Measurements from ENCODE around the gene SLC9B2. TPM values are rescaled to one million over a fixed set of nuclear protein-coding genes. Genes with fewer than 3 reads are reported as not detected.

Gene SLC9B2
- polyA plus RNA-seq, 6 donors from 2014 or later, result 10.2 to 26.3 (median 16.5) TPM

GRCh38 chr4:103060453-103061148, 16.0 kb downstream of the SLC9B2 start:
- Mint-ChIP-seq H3K4me3 (no peak overlapping the region), H3K27ac (no peak overlapping the region), H3K27me3 (no peaks in the 10 kb centered on the region), H3K9me3 (peaks cover 0 to 2% (median 0%) of the 10 kb centered on the region in 7 donors), H3K4me1 (no peaks in the 10 kb centered on the region), H3K36me3 (peaks cover 0 to 4% of the 10 kb centered on the region in 2 donors)
- DNase-seq (no peak), ATAC-seq (ENCODE audit: low read depth in 2 of 2) (no peak)

GRCh38 chr4:103054030-103054429, 22.5 kb downstream of the SLC9B2 start:
- H3K27me3 Mint-ChIP-seq, result no peaks in the 10 kb centered on the region
- ATAC-seq (ENCODE audit: low read depth in 2 of 2) (no peak), DNase-seq (no peak)
- no peaks in the 10 kb centered on the region for H3K4me1 Mint-ChIP-seq
- no peak overlapping the region for H3K27ac Mint-ChIP-seq
- peaks cover 0 to 2% of the 10 kb centered on the region in 2 donors for H3K36me3 Mint-ChIP-seq
- H3K9me3 Mint-ChIP-seq, result peaks cover 0 to 2% (median 0%) of the 10 kb centered on the region in 7 donors
- no peak overlapping the region for H3K4me3 Mint-ChIP-seq

DNA sequence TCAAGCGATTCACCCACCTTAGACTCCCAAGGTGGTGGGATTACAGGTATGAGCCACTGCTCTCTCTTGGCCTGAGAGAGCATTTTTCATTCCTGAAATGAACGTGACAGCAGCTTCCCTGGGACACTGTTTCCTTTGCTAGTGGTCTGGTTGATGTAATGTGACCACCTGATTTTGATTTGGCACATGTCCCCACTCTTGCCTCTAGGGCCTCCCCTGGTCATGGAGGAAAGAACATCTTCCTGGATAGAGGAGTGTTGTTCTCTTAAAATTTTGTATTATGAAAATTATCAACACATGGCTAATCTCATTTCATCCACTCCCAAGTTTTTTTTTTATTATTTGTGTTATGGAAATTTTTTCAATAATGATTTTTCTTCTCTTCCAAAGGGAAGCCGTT, 23.8 kb downstream of the SLC9B2 start:
- Mint-ChIP-seq H3K4me1 (no peaks in the 10 kb centered on the region), H3K27ac (peak overlapping the region in 1 of 6 donors; percentile 53), H3K36me3 (peaks cover 0 to 13% of the 10 kb centered on the region in 2 donors), H3K27me3 (no peaks in the 10 kb centered on the region), H3K4me3 (no peak overlapping the region), H3K9me3 (peaks cover 0 to 2% (median 0%) of the 10 kb centered on the region in 7 donors)
- DNase-seq (no peak), ATAC-seq (ENCODE audit: low read depth in 2 of 2) (no peak)

- no peaks in the 10 kb centered on the region for H3K27me3 Mint-ChIP-seq
- H3K4me1 Mint-ChIP-seq, result no peaks in the 10 kb centered on the region
- H3K27ac Mint-ChIP-seq, result no peak overlapping the region
- H3K36me3 Mint-ChIP-seq, result peaks cover 0 to 13% of the 10 kb centered on the region in 2 donors
- peaks cover 0 to 2% (median 0%) of the 10 kb centered on the region in 7 donors for H3K9me3 Mint-ChIP-seq
- ATAC-seq (ENCODE audit: low read depth in 2 of 2) (no peak), DNase-seq (no peak)
- no peak overlapping the region for H3K4me3 Mint-ChIP-seq
These were observed 24.4 kb downstream of the SLC9B2 start for GRCh38 chr4:103052145-103052544.

- H3K9me3 Mint-ChIP-seq, result peaks cover 0 to under 1% (median 0%) of the 10 kb centered on the region in 7 donors
- no peaks in the 10 kb centered on the region for H3K27me3 Mint-ChIP-seq
- no peak for DNase-seq
- peaks cover 0 to 13% of the 10 kb centered on the region in 2 donors for H3K36me3 Mint-ChIP-seq
- H3K4me3 Mint-ChIP-seq, result no peak overlapping the region
- peak overlapping the region in 4 of 6 donors; percentile 0 to 70 (median 14) for H3K27ac Mint-ChIP-seq
- ATAC-seq (ENCODE audit: low read depth in 2 of 2), result no peak
- peaks cover 0 to 9% (median 7%) of the 10 kb centered on the region in 3 donors for H3K4me1 Mint-ChIP-seq
These were observed 25.7 kb downstream of the SLC9B2 start for GRCh38 chr4:103050736-103051436.

GRCh38 chr4:103046416-103047290, 29.9 kb downstream of the SLC9B2 start:
- H3K9me3 Mint-ChIP-seq, result no peaks in the 10 kb centered on the region
- ATAC-seq (ENCODE audit: low read depth in 2 of 2), result peak; percentile 95 to 99
- H3K27ac Mint-ChIP-seq, result peak overlapping the region in 1 of 6 donors; percentile 80
- H3K4me3 Mint-ChIP-seq, result peak overlapping the region in 3 of 8 donors; percentile 21 to 71 (median 60)
- DNase-seq, result peak; percentile 48
- H3K27me3 Mint-ChIP-seq, result no peaks in the 10 kb centered on the region
- peaks cover 0 to 26% of the 10 kb centered on the region in 2 donors for H3K36me3 Mint-ChIP-seq
- peaks cover 0 to 11% (median 7%) of the 10 kb centered on the region in 3 donors for H3K4me1 Mint-ChIP-seq

- DNase-seq, result no peak
- Mint-ChIP-seq H3K27ac (no peak overlapping the region), H3K9me3 (no peaks in the 10 kb centered on the region), H3K4me1 (peaks cover 0 to 11% (median 7%) of the 10 kb centered on the region in 3 donors), H3K27me3 (no peaks in the 10 kb centered on the region), H3K4me3 (no peak overlapping the region), H3K36me3 (peaks cover 0 to 25% of the 10 kb centered on the region in 2 donors)
- ATAC-seq (ENCODE audit: low read depth in 2 of 2), result no peak
These were observed 32.4 kb downstream of the SLC9B2 start for GRCh38 chr4:103044183-103044582.

DNA sequence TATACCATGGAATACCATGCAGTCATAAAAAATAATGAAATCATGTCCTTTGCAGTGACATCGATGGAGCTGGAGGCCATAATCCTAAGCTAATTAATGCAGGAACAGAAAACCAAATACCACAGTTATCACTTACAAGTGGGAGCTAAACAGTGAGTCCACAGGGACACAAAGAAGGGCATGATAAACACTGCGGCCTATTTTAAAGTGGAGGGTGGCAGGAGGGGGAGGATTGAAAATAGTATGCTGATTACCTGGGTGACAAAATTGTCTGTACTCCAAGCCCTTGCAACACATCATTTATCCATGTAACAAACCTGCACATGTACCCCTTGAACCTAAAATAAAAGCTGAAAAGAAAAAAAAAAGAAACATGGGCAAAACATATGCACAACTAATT, 40.4 kb downstream of the SLC9B2 start:
- ATAC-seq (ENCODE audit: low read depth in 2 of 2) (no peak), DNase-seq (no peak)
- Mint-ChIP-seq H3K27me3 (no peaks in the 10 kb centered on the region), H3K36me3 (peaks cover 0 to 12% of the 10 kb centered on the region in 2 donors), H3K9me3 (peaks cover 0 to 7% (median 0%) of the 10 kb centered on the region in 7 donors), H3K4me3 (no peak overlapping the region), H3K27ac (no peak overlapping the region), H3K4me1 (no peaks in the 10 kb centered on the region)

GRCh38 chr4:103032574-103032973, 44.0 kb downstream of the SLC9B2 start:
- H3K27me3 Mint-ChIP-seq, result no peaks in the 10 kb centered on the region
- no peak overlapping the region for H3K4me3 Mint-ChIP-seq
- DNase-seq (no peak), ATAC-seq (ENCODE audit: low read depth in 2 of 2) (peak in 1 of 2 donors; percentile 53)
- peaks cover 0 to 7% (median 0%) of the 10 kb centered on the region in 7 donors for H3K9me3 Mint-ChIP-seq
- H3K27ac Mint-ChIP-seq, result peak overlapping the region in 1 of 6 donors; percentile 26
- no peaks in the 10 kb centered on the region for H3K4me1 Mint-ChIP-seq
- H3K36me3 Mint-ChIP-seq, result peaks cover 11 to 17% of the 10 kb centered on the region in 2 donors

GRCh38 chr4:103030791-103031190, 45.8 kb downstream of the SLC9B2 start:
- H3K9me3 Mint-ChIP-seq, result peaks cover 0 to 6% (median 0%) of the 10 kb centered on the region in 7 donors
- H3K4me1 Mint-ChIP-seq, result no peaks in the 10 kb centered on the region
- H3K4me3 Mint-ChIP-seq, result no peak overlapping the region
- peaks cover 11% of the 10 kb centered on the region in 2 donors for H3K36me3 Mint-ChIP-seq
- no peak for ATAC-seq (ENCODE audit: low read depth in 2 of 2)
- H3K27ac Mint-ChIP-seq, result no peak overlapping the region
- DNase-seq, result no peak
- no peaks in the 10 kb centered on the region for H3K27me3 Mint-ChIP-seq

DNA sequence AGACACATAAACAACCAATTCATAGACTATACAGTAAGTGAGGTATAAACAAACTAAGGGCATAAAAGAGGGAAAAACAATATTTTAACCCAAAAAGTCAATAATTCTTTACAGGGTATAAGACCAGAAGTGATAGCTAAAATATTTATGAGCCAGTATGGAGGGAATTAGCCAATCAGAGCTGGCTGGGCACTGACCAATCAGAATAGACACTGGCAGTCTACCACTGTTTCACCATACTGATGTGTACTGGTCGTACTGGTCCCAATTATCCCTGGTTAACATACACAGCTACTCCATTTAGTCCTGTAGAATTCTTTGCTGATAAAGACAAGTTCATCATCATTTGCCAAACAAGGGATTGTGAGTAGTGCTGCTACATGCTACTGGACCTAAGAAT, 47.3 kb downstream of the SLC9B2 start:
- ATAC-seq (ENCODE audit: low read depth in 2 of 2), result no peak
- no peak for DNase-seq
- H3K27ac Mint-ChIP-seq, result no peak overlapping the region
- no peaks in the 10 kb centered on the region for H3K9me3 Mint-ChIP-seq
- H3K4me1 Mint-ChIP-seq, result no peaks in the 10 kb centered on the region
- no peaks in the 10 kb centered on the region for H3K27me3 Mint-ChIP-seq
- no peak overlapping the region for H3K4me3 Mint-ChIP-seq
- peaks cover 5 to 11% of the 10 kb centered on the region in 2 donors for H3K36me3 Mint-ChIP-seq

- Mint-ChIP-seq H3K27me3 (no peaks in the 10 kb centered on the region), H3K4me3 (no peak overlapping the region), H3K9me3 (no peaks in the 10 kb centered on the region), H3K4me1 (no peaks in the 10 kb centered on the region), H3K36me3 (peaks cover 5 to 11% of the 10 kb centered on the region in 2 donors), H3K27ac (no peak overlapping the region)
- ATAC-seq (ENCODE audit: low read depth in 2 of 2), result no peak
- no peak for DNase-seq
These were observed 49.7 kb downstream of the SLC9B2 start for GRCh38 chr4:103026868-103027267.

DNA sequence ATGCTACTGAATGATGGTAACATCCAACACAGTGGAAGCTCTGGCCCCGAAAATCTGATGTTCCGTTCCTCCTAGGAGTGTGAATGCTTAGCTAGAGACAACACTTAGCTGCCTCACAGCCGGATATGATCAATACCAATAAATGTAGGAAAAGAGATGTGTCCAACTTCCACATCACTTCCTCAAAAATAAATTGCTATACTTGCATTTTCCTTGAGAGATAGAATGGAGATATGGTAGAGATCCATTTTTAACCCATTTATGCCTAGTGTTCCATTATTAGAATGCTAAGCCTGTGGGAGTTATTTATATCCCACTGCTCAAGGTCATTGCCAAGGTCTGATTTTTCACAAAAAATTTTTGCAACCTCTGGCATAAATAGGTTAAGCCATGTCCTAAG, 51.6 kb downstream of the SLC9B2 start:
- DNase-seq, result no peak
- no peak for ATAC-seq (ENCODE audit: low read depth in 2 of 2)
- peak overlapping the region in 1 of 6 donors; percentile 38 for H3K27ac Mint-ChIP-seq
- H3K9me3 Mint-ChIP-seq, result no peaks in the 10 kb centered on the region
- peaks cover 0 to 1% (median under 1%) of the 10 kb centered on the region in 3 donors for H3K4me1 Mint-ChIP-seq
- no peak overlapping the region for H3K4me3 Mint-ChIP-seq
- H3K36me3 Mint-ChIP-seq, result peaks cover 1% of the 10 kb centered on the region in 2 donors
- H3K27me3 Mint-ChIP-seq, result no peaks in the 10 kb centered on the region
